H9 (cell line): ENCODE data around the gene TRMT61A. TPM values are rescaled to one million over a fixed set of nuclear protein-coding genes. Genes with fewer than 3 reads are reported as not detected.
A peak's percentile ranks its signal among the peaks of the same experiment; 100 is the strongest.

Experiments
- DNase-seq: peaks from one replicate; pipeline ENCODE4 v3.0.0-alpha.2; 2017
- H2AFZ ChIP-seq: one replicate; pipeline ENCODE4 v1.6.1; 2013; ENCODE audit warnings: mild to moderate bottlenecking, low read length, control low read depth, moderate library complexity
- H2AK5ac ChIP-seq: 2 replicates; pipeline ENCODE4 v1.6.1; 2013; ENCODE audit warnings: low read length, control low read depth, mixed read lengths; ENCODE audit not compliant: insufficient read length
- H2BK120ac ChIP-seq: one replicate; pipeline ENCODE4 v1.6.1; 2013; ENCODE audit warnings: low read depth, mild to moderate bottlenecking, low read length, control low read depth, inconsistent platforms; ENCODE audit not compliant: poor library complexity, severe bottlenecking
- H2BK12ac ChIP-seq: 2 replicates; pipeline ENCODE4 v1.6.1; 2013; ENCODE audit warnings: low read length, control low read depth, mixed read lengths, low read depth; ENCODE audit not compliant: insufficient read length
- H2BK15ac ChIP-seq: 2 replicates; pipeline ENCODE4 v1.6.1; 2013; ENCODE audit warnings: low read depth, low read length, control low read depth
- H2BK20ac ChIP-seq: one replicate; pipeline ENCODE4 v1.6.1; 2013; ENCODE audit warnings: low read depth, mild to moderate bottlenecking, low read length, control low read depth, inconsistent platforms; ENCODE audit not compliant: poor library complexity, severe bottlenecking
- H2BK5ac ChIP-seq: 2 replicates; pipeline ENCODE4 v1.6.1; 2013; ENCODE audit warnings: low read length, control low read depth, mixed read lengths; ENCODE audit not compliant: insufficient read length
- H3K14ac ChIP-seq: 2 replicates; pipeline ENCODE4 v1.6.1; 2013; ENCODE audit warnings: low read length, control low read depth; ENCODE audit not compliant: insufficient read depth
- H3K18ac ChIP-seq: 2 replicates; pipeline ENCODE4 v1.6.1; 2013; ENCODE audit warnings: low read depth, mild to moderate bottlenecking, mixed read lengths, low read length, control low read depth; ENCODE audit not compliant: insufficient read length
- H3K23ac ChIP-seq: 2 replicates; pipeline ENCODE4 v1.6.1; 2013; ENCODE audit warnings: low read length, control low read depth, mixed read lengths, low read depth; ENCODE audit not compliant: insufficient read length
- H3K23me2 ChIP-seq: 2 replicates; pipeline ENCODE4 v1.6.1; 2013; ENCODE audit warnings: low read depth, mild to moderate bottlenecking, mixed read lengths, low read length, control low read depth; ENCODE audit not compliant: insufficient read length, poor library complexity, severe bottlenecking
- H3K27ac ChIP-seq: 2 replicates; pipeline ENCODE4 v1.5.1; 2013; ENCODE audit warnings: low read length, control low read depth, mixed read lengths, low read depth; ENCODE audit not compliant: insufficient read length
- H3K27me3 ChIP-seq: 2 replicates; pipeline ENCODE4 v1.6.1; 2013; ENCODE audit warnings: low read length, control low read depth, inconsistent platforms; ENCODE audit not compliant: insufficient read depth
- H3K4ac ChIP-seq: 2 replicates; pipeline ENCODE4 v1.6.1; 2013; ENCODE audit warnings: low read depth, mild to moderate bottlenecking, control low read depth, inconsistent platforms, low read length, moderate library complexity
- H3K4me1 ChIP-seq: 2 replicates; pipeline ENCODE4 v1.6.1; 2013; ENCODE audit warnings: low read length, control low read depth, inconsistent platforms; ENCODE audit not compliant: insufficient read depth
- H3K4me2 ChIP-seq: 2 replicates; pipeline ENCODE4 v1.6.1; 2013; ENCODE audit warnings: low read length, control low read depth, mixed read lengths; ENCODE audit not compliant: insufficient read length, insufficient read depth
- H3K56ac ChIP-seq: 2 replicates; pipeline ENCODE4 v1.6.1; 2013; ENCODE audit warnings: low read depth, mild to moderate bottlenecking, mixed read lengths, low read length, control low read depth; ENCODE audit not compliant: insufficient read length
- H3K79me1 ChIP-seq: 2 replicates; pipeline ENCODE4 v1.6.1; 2013; ENCODE audit warnings: low read depth, mild to moderate bottlenecking, moderate library complexity, low read length, control low read depth, inconsistent platforms; ENCODE audit not compliant: insufficient read depth, poor library complexity, severe bottlenecking
- H3K79me2 ChIP-seq: 2 replicates; pipeline ENCODE4 v1.6.1; 2013; ENCODE audit warnings: low read length, control low read depth, inconsistent platforms; ENCODE audit not compliant: insufficient read depth
- H3K9ac ChIP-seq: 2 replicates; pipeline ENCODE4 v1.6.1; 2013; ENCODE audit warnings: low read length, control low read depth, mixed read lengths; ENCODE audit not compliant: insufficient read length; ENCODE audit errors: extremely low read depth
- H3K9me3 ChIP-seq: one replicate; pipeline ENCODE4 v1.6.1; 2013; ENCODE audit warnings: low read depth, low read length, inconsistent platforms; ENCODE audit not compliant: control insufficient read depth
- H3T11ph ChIP-seq: one replicate; pipeline ENCODE4 v1.6.1; 2013; ENCODE audit warnings: mild to moderate bottlenecking, low read length, control low read depth, inconsistent platforms
- H4K20me1 ChIP-seq: one replicate; pipeline ENCODE4 v1.6.1; 2013; ENCODE audit not compliant: control insufficient read depth, insufficient read length, insufficient read depth
- H4K5ac ChIP-seq: 2 replicates; pipeline ENCODE4 v1.6.1; 2013; ENCODE audit warnings: low read depth, mild to moderate bottlenecking, mixed read lengths, low read length, control low read depth; ENCODE audit not compliant: insufficient read length
- H4K8ac ChIP-seq: replicated peaks from 2 replicates; pipeline ENCODE4 v1.6.1; 2013; ENCODE audit warnings: low read length, control low read depth, mixed read lengths, low read depth; ENCODE audit not compliant: insufficient read length
- H4K91ac ChIP-seq: 2 replicates; pipeline ENCODE4 v1.6.1; 2013; ENCODE audit warnings: low read depth, mild to moderate bottlenecking, moderate library complexity, mixed read lengths, low read length, control low read depth; ENCODE audit not compliant: insufficient read length
- H3K27ac Mint-ChIP-seq, 3 experiments: 2 replicates in 2 of 3; 3 replicates in 1 of 3; pipeline ENCODE4 v1.8.0; 2020 to 2021; ENCODE audit warnings: mixed read lengths in 3 of 3, mild to moderate bottlenecking in 1 of 3, moderate library complexity in 1 of 3
- H3K27me3 Mint-ChIP-seq: 2 replicates; pipeline ENCODE4 v1.8.0; 2021; ENCODE audit warnings: low read depth, mild to moderate bottlenecking, moderate library complexity, mixed read lengths
- H3K36me3 Mint-ChIP-seq, 3 experiments: 2 replicates in 2 of 3; 3 replicates in 1 of 3; pipeline ENCODE4 v1.8.0; 2020 to 2021; ENCODE audit warnings: low read depth in 3 of 3, mixed read lengths in 3 of 3; ENCODE audit not compliant: insufficient read depth in 1 of 3
- H3K4me1 Mint-ChIP-seq, 2 experiments: 2 replicates each; pipeline ENCODE4 v1.8.0; 2020; ENCODE audit warnings: mixed read lengths in 2 of 2
- H3K4me3 Mint-ChIP-seq, 2 experiments: 2 replicates in 1 of 2; 3 replicates in 1 of 2; pipeline ENCODE4 v1.8.0; 2020 to 2021; ENCODE audit warnings: mild to moderate bottlenecking in 2 of 2, mixed read lengths in 2 of 2, moderate library complexity in 1 of 2
- H3K9me3 Mint-ChIP-seq, 2 experiments: 2 replicates in 1 of 2; 3 replicates in 1 of 2; pipeline ENCODE4 v1.8.0; 2020; ENCODE audit warnings: mild to moderate bottlenecking in 2 of 2, mixed read lengths in 2 of 2, moderate library complexity in 1 of 2
- WGBS: extraction: QIAGEN DNeasy Blood & Tissue Kit; methylation state at CpG from one replicate; pipeline ENCODE4 v1.1.7; 2013; ENCODE audit warnings: missing lambda C conversion rate, low lambda C conversion rate, mixed read lengths; ENCODE audit not compliant: insufficient read length; ENCODE audit errors: extremely low coverage; 5-methylcytosine and 5-hydroxymethylcytosine counted together
- total RNA-seq: library from RNA; stranded (reverse); gene quantifications from 2 replicates; pipeline ENCODE4 v1.2.1, GENCODE V29; 2021
- TF ChIP-seq, protein P1 (sequence below): fragments of 200-600 bp; sonication (generic); conservative IDR thresholded peaks from 3 replicates; pipeline ENCODE4 v1.8.0; 2021; ENCODE audit warnings: antibody characterized with exemption, mild to moderate bottlenecking

The TRMT61A gene
- total RNA-seq, 1 experiment from 2014 or later: 21.9 TPM

DNA sequence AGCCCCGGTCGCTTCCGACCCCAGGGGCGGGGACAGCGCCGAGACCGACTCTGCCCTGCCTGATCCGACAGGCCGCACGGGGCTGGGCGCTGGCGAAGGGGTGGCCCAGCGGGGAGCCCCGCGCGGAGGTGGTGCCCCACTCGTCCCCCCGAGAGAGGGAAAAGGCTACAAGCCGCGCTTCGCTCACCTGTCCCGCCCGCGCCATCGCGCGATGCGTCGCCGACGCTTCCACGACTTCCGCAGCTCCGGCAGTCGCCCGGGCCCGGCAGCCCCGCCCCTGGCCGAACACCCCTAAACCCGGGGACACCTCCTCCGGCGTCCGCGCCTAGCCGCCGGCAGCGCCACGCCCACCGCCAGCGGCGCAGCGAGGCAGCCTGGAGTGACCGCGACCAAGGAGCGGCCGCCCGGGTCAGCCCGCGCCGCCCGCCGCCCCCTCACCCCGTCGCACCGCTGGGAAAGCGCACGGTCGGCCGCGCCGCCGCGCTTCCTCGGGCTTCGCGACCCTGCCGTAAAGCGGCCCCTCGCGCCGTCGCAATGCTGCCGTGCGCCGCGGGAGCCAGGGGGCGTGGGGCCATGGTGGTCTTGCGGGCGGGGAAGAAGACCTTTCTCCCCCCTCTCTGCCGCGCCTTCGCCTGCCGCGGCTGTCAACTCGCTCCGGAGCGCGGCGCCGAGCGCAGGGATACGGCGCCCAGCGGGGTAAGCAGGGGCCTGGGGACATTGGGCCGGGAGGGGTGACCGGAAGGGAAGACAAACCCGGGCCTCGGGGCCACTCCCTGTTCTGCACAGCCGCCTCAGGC is 33.6 kb downstream of the TRMT61A start, which contains the start of the genes BAG5 and COA8:
TSS of gene BAG5 (minus strand) at position 229 of the 797 bp plus-strand sequence. CDS start 1,493 bp downstream, outside the sequence.
TSS of gene COA8 (plus strand) at position 532 of the 797 bp plus-strand sequence. CDS start at position 574, 42 bp downstream.
- TF ChIP-seq, protein P1, sequence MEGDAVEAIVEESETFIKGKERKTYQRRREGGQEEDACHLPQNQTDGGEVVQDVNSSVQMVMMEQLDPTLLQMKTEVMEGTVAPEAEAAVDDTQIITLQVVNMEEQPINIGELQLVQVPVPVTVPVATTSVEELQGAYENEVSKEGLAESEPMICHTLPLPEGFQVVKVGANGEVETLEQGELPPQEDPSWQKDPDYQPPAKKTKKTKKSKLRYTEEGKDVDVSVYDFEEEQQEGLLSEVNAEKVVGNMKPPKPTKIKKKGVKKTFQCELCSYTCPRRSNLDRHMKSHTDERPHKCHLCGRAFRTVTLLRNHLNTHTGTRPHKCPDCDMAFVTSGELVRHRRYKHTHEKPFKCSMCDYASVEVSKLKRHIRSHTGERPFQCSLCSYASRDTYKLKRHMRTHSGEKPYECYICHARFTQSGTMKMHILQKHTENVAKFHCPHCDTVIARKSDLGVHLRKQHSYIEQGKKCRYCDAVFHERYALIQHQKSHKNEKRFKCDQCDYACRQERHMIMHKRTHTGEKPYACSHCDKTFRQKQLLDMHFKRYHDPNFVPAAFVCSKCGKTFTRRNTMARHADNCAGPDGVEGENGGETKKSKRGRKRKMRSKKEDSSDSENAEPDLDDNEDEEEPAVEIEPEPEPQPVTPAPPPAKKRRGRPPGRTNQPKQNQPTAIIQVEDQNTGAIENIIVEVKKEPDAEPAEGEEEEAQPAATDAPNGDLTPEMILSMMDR: no peak
- Histone ChIP-seq H2BK5ac (no peak within 1 kb of the TSS), H3K4ac (no peak within 1 kb of the TSS), H2BK12ac (no peak within 1 kb of the TSS), H2AK5ac (no peak within 1 kb of the TSS), H3K9me3 (no peaks in the 10 kb centered on the region), H2BK20ac (no peak within 1 kb of the TSS), H4K5ac (no peak within 1 kb of the TSS), H3K79me1 (peaks cover 12% of the 10 kb centered on the region), H3K4me1 (no peaks in the 10 kb centered on the region), H4K20me1 (no peaks in the 10 kb centered on the region), H3K56ac (no peak within 1 kb of the TSS), H3T11ph (no peak within 1 kb of the TSS), H3K14ac (peak within 1 kb of the TSS; percentile 98), H3K18ac (peak within 1 kb of the TSS; percentile 28), H3K27ac (no peak within 1 kb of the TSS), H3K79me2 (peaks cover 28% of the 10 kb centered on the region; the same call in 1 of the 2 replicates), H3K23me2 (peaks cover 13% of the 10 kb centered on the region), H3K9ac (peak within 1 kb of the TSS; percentile 77), H3K23ac (no peak within 1 kb of the TSS), H2BK120ac (no peak within 1 kb of the TSS), H3K27me3 (no peaks in the 10 kb centered on the region), H4K8ac (no peak within 1 kb of the TSS), H2AFZ (no peak within 1 kb of the TSS), H2BK15ac (no peak within 1 kb of the TSS), H3K4me2 (peak within 1 kb of the TSS; percentile 99), H4K91ac (no peak within 1 kb of the TSS)
- H3K36me3 Mint-ChIP-seq: peaks cover 19 to 29% (median 24%) of the 10 kb centered on the region in 3 experiments
- H3K4me1 Mint-ChIP-seq: peaks cover 22% of the 10 kb centered on the region in 2 experiments
- WGBS: no CpG with 5 or more reads among the region's 109 CpGs
- H3K4me3 Mint-ChIP-seq: peak within 1 kb of the TSS; percentile 85 to 98
- DNase-seq: peak; percentile 89
- H3K27me3 Mint-ChIP-seq: no peaks in the 10 kb centered on the region
- peak within 1 kb of the TSS; percentile 93 to 95 (median 95) for H3K27ac Mint-ChIP-seq
- H3K9me3 Mint-ChIP-seq: no peaks in the 10 kb centered on the region
